ENCODE data around the gene DDA1. TPM values are rescaled to one million over a fixed set of nuclear protein-coding genes. Genes with fewer than 3 reads are reported as not detected.

DDA1 gene
- total and polyA plus RNA-seq, 5 donors, result 29.7 to 92.5 (median 31.2) TPM

DNA sequence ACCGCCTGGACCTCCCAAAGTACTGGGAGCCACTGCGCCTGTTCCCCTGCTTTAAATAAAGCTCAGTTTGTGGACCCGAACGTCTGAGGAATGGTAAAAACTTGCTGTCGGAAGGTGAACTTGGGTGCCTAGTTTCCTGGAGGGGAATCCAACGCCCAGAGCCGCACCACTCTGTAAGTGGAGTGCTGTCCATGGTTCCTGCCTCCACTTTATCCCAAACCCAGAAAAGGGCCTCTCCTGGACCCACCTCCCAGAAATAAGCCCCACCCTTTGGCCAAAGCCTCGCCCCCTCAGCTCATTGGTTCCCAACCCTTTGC, 23.0 kb downstream of the DDA1 start:
- ATAC-seq, result no peak
- H3K4me3 ChIP-seq (ENCODE audit: low read length), result no peak overlapping the region
- no peak overlapping the region for H3K27ac ChIP-seq (ENCODE audit: low read length)
- peaks cover 3% of the 10 kb centered on the region for H3K4me1 ChIP-seq (ENCODE audit: control insufficient read depth, insufficient read depth, low read length)
- DNase-seq, result no peak
- 92% methylated on average over 8 of the region's 8 CpGs for WGBS
- intact Hi-C loops (cut with DNase I), result no loop called here
- no peaks in the 10 kb centered on the region for H3K27me3 ChIP-seq (ENCODE audit: control insufficient read depth, insufficient read depth)
- H3K9me3 ChIP-seq (ENCODE audit: control insufficient read depth, low read length), result no peaks in the 10 kb centered on the region

- Histone ChIP-seq H3K4me3 (ENCODE audit: low read length) (no peak overlapping the region), H3K4me1 (ENCODE audit: control insufficient read depth, insufficient read depth, low read length) (peaks cover 3% of the 10 kb centered on the region), H3K9me3 (ENCODE audit: control insufficient read depth, low read length) (no peaks in the 10 kb centered on the region), H3K27me3 (ENCODE audit: control insufficient read depth, insufficient read depth) (no peaks in the 10 kb centered on the region), H3K27ac (ENCODE audit: low read length) (no peak overlapping the region)
- DNase-seq (peak in 2 of 3 donors; percentile 32 to 73), ATAC-seq (no peak)
- 96% methylated on average over 45 of the region's 45 CpGs for WGBS
- intact Hi-C loops (cut with DNase I), result no loop called here
Observed at GRCh38 chr19:17332677-17333581, 23.6 kb downstream of the DDA1 start.

DNA sequence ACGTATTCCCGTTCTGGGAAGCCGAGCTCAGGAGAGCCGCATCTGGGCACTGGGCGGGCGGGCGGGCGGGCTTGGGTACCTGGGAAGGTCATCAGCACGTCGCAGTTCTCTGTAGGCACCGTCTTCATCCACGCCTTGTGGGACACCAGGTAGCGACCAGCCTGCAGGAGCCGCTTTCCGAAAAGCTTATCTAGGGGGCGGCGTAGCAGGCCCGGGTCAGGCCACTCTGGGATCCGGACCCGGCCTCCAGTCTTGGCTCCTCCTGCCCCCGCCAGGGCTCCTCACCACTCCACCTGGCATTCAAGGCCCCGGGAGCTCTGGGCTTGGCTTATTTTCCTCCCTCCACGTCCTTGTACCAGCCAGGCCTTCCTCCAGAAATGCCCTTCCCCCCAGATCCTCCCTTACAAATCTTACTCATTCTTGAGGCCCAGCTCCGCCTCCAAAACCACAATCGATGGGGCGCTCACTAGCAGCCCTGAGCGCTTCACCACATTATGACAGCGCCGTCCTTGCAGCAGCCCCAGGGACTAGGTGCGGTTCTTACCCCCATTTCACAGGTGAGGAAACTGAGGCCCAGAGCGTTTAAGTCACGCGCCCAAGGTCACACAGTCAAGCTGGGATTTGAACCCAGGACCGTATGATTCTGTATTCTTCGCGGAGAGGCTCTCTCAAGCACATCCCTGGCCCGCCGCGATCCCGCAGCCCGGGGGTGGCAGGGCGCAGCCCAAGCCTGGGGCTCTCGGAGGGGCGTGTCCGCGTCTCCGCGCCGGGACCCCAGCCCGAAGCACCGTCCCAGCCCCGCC, 24.4 kb downstream of the DDA1 start:
- intact Hi-C loops (cut with DNase I), result no loop called here
- H3K27me3 ChIP-seq (ENCODE audit: control insufficient read depth, insufficient read depth), result no peaks in the 10 kb centered on the region
- no peak for ATAC-seq
- peak in 2 of 3 donors; percentile 27 to 68 for DNase-seq
- peaks cover 3% of the 10 kb centered on the region for H3K4me1 ChIP-seq (ENCODE audit: control insufficient read depth, insufficient read depth, low read length)
- peak overlapping the region; percentile 63 for H3K4me3 ChIP-seq (ENCODE audit: low read length)
- no peaks in the 10 kb centered on the region for H3K9me3 ChIP-seq (ENCODE audit: control insufficient read depth, low read length)
- H3K27ac ChIP-seq (ENCODE audit: low read length), result no peak overlapping the region
- 43% methylated on average over 52 of the region's 52 CpGs for WGBS

DNA sequence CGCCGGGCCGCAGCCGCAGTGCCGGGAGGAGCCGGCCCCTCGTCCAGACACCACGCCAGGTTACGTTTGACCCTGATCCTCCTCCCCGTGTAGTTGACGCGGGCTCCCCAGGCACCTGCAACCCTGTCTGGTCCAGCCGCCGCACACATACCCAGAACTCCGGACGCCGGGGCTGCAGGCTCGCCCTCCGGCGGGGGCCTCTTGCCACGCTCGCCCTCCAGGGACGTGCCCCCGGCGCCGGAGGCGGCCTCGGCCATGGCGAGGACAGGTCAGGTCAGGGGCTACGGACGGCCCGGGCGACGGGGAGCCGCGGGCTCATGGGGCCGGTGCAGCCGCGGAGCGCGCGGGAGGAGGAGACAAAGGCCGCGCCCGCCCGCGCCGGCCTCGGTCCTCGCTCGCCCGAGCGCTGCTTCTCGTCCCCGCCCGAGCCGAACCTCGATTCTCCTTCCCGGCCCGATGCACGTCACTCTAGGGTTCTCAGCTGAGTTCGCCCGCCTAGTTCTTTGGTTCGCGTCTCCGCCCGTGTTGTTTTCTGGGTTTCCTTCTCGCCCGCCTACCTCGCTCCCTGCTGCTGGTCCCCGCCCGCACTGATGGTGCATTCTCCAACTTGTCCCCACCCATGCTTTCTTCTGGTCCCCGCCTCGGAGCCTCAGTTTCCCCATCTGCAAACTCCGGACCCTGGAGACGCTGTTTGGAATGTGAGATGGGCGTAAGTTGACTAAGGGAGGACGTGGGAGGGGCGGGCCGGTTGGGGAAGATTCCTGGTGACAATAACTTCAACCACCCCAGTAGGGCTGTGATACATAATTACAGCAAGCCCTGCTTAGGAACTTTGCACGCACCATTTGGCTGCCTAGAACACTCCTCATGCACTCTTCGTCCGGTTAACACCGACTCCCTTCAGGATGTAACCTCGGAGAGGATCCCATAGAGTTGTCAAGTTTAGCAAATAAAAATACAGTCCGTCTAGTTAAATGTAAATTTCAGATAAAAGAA, 25.3 kb downstream of the DDA1 start, which contains the start of gene ANO8:
Gene ANO8, minus strand, starts transcription at position 442 of the 996 bp plus-strand sequence. Its CDS starts 185 bp downstream, at position 257.
- intact Hi-C loops (cut with DNase I), result no loop called here
- Histone ChIP-seq H3K27ac (ENCODE audit: low read length) (no peak within 1 kb of the TSS), H3K4me3 (ENCODE audit: low read length) (peak within 1 kb of the TSS; percentile 63), H3K9me3 (ENCODE audit: control insufficient read depth, low read length) (no peaks in the 10 kb centered on the region), H3K4me1 (ENCODE audit: control insufficient read depth, insufficient read depth, low read length) (peaks cover 3% of the 10 kb centered on the region), H3K27me3 (ENCODE audit: control insufficient read depth, insufficient read depth) (no peaks in the 10 kb centered on the region)
- DNase-seq (peak; percentile 97 to 98 (median 98)), ATAC-seq (peak; percentile 77 to 83)
- WGBS, result 2% methylated on average over 86 of the region's 86 CpGs

DNA sequence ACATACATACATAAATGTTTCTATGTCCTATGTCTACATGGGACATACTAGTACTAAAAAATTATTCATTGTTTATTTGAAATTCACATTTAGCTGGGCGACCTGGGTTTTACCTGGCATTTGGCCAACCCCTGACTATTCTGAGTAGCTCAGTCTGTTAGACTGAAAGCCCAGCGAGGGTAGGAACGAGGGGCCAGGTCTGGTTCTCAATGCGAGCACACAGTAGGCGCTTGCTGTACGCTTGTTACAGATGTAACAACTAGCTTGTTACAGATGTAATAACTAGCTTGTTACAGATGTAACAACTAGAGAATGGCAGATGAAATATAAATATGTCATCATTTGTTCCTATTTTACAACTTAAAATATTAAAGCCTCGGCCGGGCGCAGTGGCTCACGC, 26.2 kb downstream of the DDA1 start:
- peak in 1 of 3 donors; percentile 10 for DNase-seq
- intact Hi-C loops (cut with DNase I), result no loop called here
- H3K9me3 ChIP-seq (ENCODE audit: control insufficient read depth, low read length), result no peaks in the 10 kb centered on the region
- 71% methylated on average over 10 of the region's 10 CpGs for WGBS
- no peak overlapping the region for H3K27ac ChIP-seq (ENCODE audit: low read length)
- no peaks in the 10 kb centered on the region for H3K27me3 ChIP-seq (ENCODE audit: control insufficient read depth, insufficient read depth)
- H3K4me3 ChIP-seq (ENCODE audit: low read length), result no peak overlapping the region
- ATAC-seq, result no peak
- H3K4me1 ChIP-seq (ENCODE audit: control insufficient read depth, insufficient read depth, low read length), result peaks cover 3% of the 10 kb centered on the region

DNA sequence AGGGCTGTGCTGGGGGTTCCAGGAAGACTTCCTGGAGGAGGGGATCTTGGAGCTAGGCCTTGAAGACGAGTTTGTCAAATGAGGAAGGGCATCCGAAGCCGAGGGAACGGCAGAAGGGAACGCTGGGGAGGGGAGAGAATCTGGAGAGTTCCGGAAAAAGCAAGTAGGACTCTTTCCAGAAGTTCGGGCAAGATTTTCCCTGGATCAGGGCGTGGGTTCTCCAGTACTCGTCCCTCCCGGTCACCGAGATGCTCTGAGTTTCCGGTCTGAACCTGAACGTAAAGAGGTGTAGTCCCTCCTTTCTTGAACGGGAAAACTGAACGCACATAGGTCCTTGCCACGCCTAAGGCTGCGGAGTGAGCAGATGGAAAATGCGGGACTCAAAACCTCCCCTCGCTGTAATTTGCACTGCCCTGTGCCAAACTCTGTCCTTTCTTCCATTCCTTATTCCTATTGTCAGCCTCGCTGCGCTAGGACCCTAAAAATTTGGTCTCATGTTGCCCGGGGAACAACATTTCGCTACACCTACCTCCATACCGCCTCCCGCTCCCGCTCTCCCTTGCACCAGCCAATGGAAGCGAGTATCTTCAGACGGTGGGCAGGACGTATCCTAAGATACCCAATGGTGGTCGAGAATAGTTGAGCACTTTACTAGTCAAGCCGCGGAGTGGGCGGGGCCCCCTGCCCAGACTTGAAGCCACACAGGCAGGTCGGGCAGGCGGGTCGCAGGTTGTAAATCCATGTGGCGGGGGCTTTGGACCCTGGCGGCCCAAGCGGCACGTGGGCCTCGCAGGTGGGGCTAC, 27.7 kb downstream of the DDA1 start, which contains the start of gene GTPBP3:
Gene GTPBP3, plus strand, starts transcription at position 682 of the 803 bp plus-strand sequence. Its CDS starts 59 bp downstream, at position 741.
- peak; percentile 94 for ATAC-seq
- WGBS, result under 1% methylated on average over 41 of the region's 41 CpGs
- Histone ChIP-seq H3K4me1 (ENCODE audit: control insufficient read depth, insufficient read depth, low read length) (peaks cover 3% of the 10 kb centered on the region), H3K4me3 (ENCODE audit: low read length) (peak within 1 kb of the TSS; percentile 92), H3K27me3 (ENCODE audit: control insufficient read depth, insufficient read depth) (no peaks in the 10 kb centered on the region), H3K9me3 (ENCODE audit: control insufficient read depth, low read length) (no peaks in the 10 kb centered on the region), H3K27ac (ENCODE audit: low read length) (peak within 1 kb of the TSS; percentile 99)
- intact Hi-C loops (cut with DNase I), result no loop called here
- DNase-seq, result peak; percentile 98 to 99 (median 98)

DNA sequence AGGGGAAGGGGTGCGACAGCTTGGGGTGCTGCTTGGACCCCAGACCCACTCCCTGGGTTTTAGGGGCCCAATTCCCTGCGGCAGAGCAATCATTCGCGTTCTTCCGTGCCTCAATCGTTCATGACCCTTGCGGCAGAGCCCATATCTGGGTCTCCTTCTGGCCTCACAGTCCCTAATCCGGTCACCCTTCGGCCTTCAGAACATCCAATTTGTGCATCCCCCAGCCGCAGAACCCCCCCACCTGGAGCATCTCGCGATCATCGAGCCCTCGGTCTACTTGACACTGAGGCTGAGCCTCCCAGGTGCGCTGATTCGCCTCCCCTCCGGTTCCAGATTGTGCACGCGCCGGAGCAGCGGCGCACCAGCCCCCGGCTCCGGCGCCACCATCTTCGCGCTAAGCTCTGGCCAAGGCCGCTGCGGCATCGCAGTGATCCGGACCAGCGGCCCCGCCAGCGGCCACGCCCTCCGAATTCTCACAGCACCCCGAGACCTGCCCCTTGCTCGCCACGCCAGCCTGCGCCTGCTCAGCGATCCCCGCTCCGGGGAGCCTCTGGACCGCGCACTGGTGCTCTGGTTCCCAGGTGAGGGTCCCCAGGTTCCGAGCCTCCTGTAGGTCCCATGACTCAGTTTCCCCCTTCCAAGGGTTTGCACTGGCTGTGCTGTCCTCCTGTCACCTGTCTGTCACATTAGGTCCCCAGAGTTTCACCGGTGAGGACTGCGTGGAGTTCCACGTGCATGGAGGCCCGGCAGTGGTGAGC, 28.5 kb downstream of the DDA1 start:
- Histone ChIP-seq H3K27me3 (ENCODE audit: control insufficient read depth, insufficient read depth) (no peaks in the 10 kb centered on the region), H3K4me3 (ENCODE audit: low read length) (peak overlapping the region; percentile 61), H3K9me3 (ENCODE audit: control insufficient read depth, low read length) (no peaks in the 10 kb centered on the region), H3K27ac (ENCODE audit: low read length) (no peak overlapping the region), H3K4me1 (ENCODE audit: control insufficient read depth, insufficient read depth, low read length) (peaks cover 3% of the 10 kb centered on the region)
- no peak for ATAC-seq
- WGBS, result 8% methylated on average over 50 of the region's 50 CpGs
- DNase-seq, result peak in 2 of 3 donors; percentile 34 to 69
- intact Hi-C loops (cut with DNase I), result no loop called here

DNA sequence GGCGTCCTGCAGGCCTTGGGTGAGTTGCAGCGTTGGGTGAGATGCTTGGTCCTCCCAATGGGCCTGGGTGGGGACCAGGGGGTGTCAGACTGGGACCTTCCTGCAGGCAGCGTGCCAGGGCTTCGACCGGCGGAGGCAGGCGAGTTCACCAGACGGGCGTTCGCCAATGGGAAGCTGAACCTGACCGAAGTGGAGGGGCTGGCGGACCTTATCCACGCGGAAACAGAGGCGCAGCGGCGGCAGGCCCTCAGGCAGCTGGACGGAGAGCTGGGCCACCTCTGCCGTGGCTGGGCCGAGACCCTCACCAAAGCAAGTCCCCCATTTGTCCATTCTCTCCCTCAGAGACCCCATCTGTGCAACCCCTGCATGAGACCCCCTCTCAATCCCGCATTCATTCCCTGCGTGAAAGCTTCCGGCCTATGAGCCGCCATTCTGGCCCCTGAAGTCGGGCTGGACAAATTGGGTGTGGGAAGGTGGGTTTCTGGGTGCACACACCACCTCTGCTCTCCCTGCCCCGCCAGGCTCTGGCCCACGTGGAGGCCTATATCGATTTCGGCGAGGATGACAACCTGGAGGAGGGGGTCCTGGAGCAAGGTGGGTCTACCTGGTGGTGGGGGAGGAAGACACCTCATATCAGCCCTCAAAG, 29.2 kb downstream of the DDA1 start:
- intact Hi-C loops (cut with DNase I), result no loop called here
- no peak overlapping the region for H3K27ac ChIP-seq (ENCODE audit: low read length)
- H3K4me3 ChIP-seq (ENCODE audit: low read length), result no peak overlapping the region
- no peaks in the 10 kb centered on the region for H3K27me3 ChIP-seq (ENCODE audit: control insufficient read depth, insufficient read depth)
- peaks cover 3% of the 10 kb centered on the region for H3K4me1 ChIP-seq (ENCODE audit: control insufficient read depth, insufficient read depth, low read length)
- 92% methylated on average over 30 of the region's 30 CpGs for WGBS
- ATAC-seq, result no peak
- DNase-seq, result peak; percentile 43 to 75 (median 66)
- H3K9me3 ChIP-seq (ENCODE audit: control insufficient read depth, low read length), result no peaks in the 10 kb centered on the region

Data from right cardiac atrium (tissue), 5 donors.